Transverse colon (tissue), 4 donors: Measurements from ENCODE around the gene SLC10A4.

ENCODE experiments used
- CTCF ChIP-seq, 5 experiments: fragments of 200-600 bp in 3 of 5; fragments of 450-650 bp in 2 of 5; sonication (generic) in 3 of 5; IDR thresholded peaks; 1 replicate in 2 of 5; 2 replicates in 3 of 5; pipeline ENCODE4 v1.5.1; 2016 to 2017; ENCODE audit warnings: antibody characterized with exemption in 5 of 5, inconsistent platforms in 3 of 5, mild to moderate bottlenecking in 2 of 5, moderate library complexity in 1 of 5
- POLR2AphosphoS5 ChIP-seq, 3 donors: sonication (generic); formaldehyde crosslinking; IDR thresholded peaks; one replicate each; pipeline ENCODE4 v1.6.1; 2016; ENCODE audit warnings: antibody characterized with exemption in 3 of 3

- no peak for TF ChIP-seq CTCF (IDR thresholded peaks at IDR 0.05)
- no peak for TF ChIP-seq POLR2AphosphoS5 (IDR thresholded peaks at IDR 0.05)
Measured at GRCh38 chr4:48538358-48538757, 55.2 kb downstream of the SLC10A4 start.
